GM21825 (cell line): ENCODE measurements around the gene BBS9.

ENCODE experiments used
- ATAC-seq: cut with Tn5 transposase; IDR thresholded peaks from one replicate; pipeline ENCODE4 v1.9.1; 2021; ENCODE audit warnings: mild to moderate bottlenecking, moderate library complexity; ENCODE audit not compliant: unreplicated experiment

BBS9 gene

DNA sequence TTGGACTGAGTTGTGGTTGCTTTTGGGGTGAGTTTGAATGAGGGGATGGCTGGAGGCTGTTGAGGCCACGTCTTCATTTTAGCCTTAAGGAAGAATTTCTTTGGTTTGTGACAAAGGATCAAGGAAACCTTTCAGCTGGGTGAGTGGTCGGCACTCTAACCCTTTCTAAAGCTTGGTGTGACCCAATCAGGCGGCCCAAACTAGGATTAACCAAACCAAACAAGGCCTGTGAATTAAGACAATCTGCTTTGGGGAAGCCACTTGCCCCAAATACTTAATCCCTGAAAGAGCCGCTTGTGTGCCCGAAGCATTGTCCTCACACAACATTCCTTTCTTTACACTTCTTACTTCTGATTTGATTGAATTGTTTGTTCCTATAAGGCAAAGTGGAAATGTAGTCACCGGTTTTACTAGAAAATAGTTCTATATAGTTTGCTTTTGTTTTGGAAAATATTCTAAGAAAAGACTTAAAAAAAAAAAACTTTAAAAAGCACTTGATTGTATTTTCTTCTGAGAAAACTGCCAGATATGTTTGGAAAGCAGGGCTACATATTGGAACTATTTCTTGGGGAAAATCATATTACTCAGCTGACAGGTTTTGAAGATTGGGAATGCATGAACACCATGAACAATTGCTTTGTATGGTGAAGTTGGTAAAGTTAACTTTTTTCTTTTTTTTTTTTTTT, 503.6 kb downstream of the BBS9 start:
- no peak for ATAC-seq

GRCh38 chr7:33634606-33635005, 505.2 kb downstream of the BBS9 start:
- no peak for ATAC-seq

- no peak for ATAC-seq
Measured at GRCh38 chr7:33636359-33636758, 507.0 kb downstream of the BBS9 start.

GRCh38 chr7:33639552-33640197, 510.3 kb downstream of the BBS9 start:
- no peak for ATAC-seq

DNA sequence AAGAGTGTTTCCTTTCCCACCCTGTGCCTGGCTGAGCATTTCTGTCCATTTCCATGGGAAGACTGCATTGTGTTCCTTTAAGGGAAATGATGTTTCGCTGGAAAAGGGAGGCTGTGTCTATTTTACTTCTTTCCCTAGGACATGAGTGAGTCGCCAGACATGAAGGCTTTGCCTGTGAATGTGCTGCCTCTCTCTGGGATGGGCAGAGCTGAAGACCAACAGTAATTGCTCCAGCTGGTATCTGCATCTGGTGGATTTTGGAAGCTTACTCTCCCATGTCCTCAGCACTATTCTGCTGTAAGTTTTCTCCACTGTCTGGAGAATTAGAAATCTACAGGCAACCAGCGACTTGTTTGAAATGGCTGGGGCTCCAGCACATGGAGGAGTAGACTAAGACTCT, 511.4 kb downstream of the BBS9 start:
- no peak for ATAC-seq

DNA sequence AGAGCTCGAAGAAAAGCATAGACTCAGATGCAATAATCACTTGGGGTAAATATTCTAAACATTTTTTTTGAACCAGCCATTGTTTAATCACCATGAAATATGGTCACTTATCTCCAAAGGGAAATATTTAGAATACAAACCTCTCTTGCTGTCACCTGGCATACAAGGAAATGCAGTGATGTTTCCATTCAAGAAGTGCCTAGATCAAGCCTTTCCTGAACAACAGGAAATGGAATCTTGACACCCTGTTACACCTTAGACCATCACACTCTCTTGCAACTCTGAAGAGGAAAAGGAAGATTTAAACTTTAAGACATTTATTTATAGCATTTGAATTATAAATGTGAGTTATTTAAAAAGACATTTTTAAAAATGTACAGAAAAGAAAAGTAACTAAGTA, 512.9 kb downstream of the BBS9 start:
- no peak for ATAC-seq

DNA sequence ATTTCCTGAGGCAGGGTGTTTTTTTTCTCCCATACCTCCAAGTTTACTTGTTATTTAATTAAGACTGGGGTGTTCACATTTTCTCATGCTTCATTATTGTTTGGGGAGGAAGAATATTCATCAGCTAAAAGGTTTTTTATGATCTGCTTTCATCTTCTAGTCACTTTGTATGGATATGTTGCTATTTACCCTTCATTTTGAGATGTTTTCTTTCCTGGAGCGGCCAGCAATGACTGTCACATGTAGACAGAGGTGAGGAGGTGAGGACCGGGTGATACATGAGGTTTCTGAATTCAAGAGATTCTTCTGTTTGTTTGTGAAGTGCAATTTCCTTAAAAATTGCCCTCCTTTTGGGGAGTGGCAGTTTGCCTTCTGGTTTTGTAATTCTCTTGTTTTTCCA, 514.2 kb downstream of the BBS9 start:
- ATAC-seq, result no peak

DNA sequence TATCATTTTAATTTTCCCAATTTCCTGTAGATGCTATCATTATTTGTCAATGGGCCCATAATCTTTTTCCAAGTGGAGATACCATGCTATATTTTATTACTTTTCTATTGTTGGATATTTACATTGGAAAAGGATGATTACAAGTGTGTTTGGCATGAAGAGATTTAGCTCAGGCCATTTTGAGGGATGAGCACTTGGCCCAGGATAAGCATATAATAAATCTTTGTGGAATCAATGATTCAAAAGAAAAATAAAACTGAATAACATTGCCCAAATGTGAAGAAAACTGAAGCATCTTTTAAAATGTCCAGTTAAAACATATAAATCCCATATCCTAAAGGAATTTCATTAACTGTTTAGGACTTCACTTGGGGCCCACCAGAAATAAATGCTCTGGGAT, 515.1 kb downstream of the BBS9 start:
- no peak for ATAC-seq

DNA sequence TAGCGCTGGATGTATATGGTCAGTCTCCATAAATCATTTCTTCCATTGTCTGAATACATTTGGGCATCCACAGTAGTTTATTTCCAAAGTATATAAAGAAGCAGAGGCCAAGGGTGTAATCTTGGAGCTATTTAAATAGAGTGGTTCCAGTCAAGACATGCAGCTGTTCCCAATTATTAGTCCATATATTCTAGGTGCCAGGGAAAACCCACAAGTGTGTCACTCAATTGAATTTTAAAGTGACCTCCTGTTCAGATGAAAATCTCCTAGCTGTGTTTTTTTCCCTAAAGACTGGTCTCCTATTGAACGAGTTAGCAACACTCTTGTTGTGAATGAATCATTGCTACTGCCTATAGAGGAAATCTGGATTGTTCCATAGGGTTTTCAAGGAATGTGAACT, 515.7 kb downstream of the BBS9 start:
- ATAC-seq, result no peak

- no peak for ATAC-seq
Measured at GRCh38 chr7:33646166-33646565, 516.8 kb downstream of the BBS9 start.

DNA sequence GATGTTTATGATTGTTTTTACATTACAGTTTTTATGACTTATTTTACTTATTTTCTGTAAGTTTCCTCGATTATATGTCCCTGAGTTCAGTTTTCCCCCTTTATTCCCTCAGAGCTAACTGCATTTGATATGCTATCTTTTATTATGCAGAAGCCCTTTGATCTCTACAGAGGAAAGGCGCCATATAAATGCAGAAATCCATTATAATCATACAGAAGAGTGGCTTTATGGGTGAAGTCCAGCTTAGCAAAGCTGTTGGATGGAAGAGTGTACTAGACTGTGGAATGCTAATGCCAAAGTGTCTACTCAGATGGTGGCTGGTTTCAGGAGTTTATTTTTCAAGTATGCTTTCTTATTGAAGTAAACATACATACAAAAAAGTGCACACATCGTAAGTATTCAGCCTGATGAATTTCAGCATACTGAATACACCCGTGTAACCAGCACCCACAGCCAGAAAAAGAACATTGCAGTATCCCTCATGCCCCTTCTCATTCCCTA, 517.6 kb downstream of the BBS9 start:
- ATAC-seq, result no peak

- no peak for ATAC-seq
Measured at GRCh38 chr7:33649476-33650441, 520.4 kb downstream of the BBS9 start.

DNA sequence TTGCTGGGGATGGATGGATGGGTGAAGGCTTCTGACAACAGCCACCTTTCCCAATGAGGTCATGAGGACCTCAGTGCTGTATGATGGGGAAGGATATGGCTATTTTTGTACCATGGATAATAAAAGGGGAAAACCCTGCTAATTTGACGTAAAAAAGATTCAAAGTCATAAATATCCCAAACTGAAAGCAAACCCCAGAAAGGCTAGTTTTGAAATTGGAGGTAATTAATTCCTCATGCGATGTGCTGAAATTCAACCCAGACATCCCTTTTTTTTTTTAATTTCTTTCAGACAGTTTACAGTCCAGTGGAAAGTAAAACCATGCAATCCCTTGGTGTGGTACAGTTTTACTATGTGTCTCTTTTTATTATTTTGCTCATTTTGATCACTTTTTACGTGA, 521.5 kb downstream of the BBS9 start:
- ATAC-seq, result no peak

- no peak for ATAC-seq
Measured at GRCh38 chr7:33651998-33652515, 522.7 kb downstream of the BBS9 start.

DNA sequence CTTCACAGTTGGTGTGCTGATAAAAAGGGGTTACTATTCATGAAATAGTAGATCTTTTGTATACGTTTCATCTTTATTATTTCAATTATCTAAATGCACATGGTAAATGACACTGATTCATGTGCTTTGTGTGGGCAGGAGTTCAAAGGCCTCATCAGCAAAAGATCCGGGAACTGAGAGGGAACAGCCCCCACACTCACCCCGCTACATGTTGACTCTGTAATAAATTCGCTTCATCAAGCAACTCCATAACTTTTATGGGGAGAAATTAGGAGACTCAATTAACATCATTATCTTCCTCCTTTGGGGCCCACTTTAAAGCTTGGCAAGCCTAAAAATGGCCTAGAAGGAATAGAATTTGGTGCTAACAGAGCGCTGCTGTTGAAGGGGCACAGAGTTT, 525.3 kb downstream of the BBS9 start:
- no peak for ATAC-seq
